Esophagus squamous epithelium (tissue), 5 donors: ENCODE data around the gene ZNF586. TPM values are rescaled to one million over a fixed set of nuclear protein-coding genes. Genes with fewer than 3 reads are reported as not detected.
"Not testable (repeated sequence)": the region's sequence is repeated elsewhere in the genome, so short reads cannot be mapped to it uniquely, and the experiment has no call there.

Experiments used
- DNase-seq: peaks from one replicate; lab custom pipeline; 2025; lab: John Stamatoyannopoulos, UW
- H3K27ac ChIP-seq, 4 donors: fragments of 200-600 bp; sonication (generic); one replicate each; pipeline ENCODE4 v1.5.1; 2016 to 2019; ENCODE audit warnings: mild to moderate bottlenecking in 1 of 4
- H3K27me3 ChIP-seq, 4 donors: fragments of 200-600 bp; sonication (generic); 1 replicate in 3 of 4; 2 replicates in 1 of 4; pipeline versions ENCODE4 v1.5.1 to v1.6.0; 2017 to 2021; ENCODE audit warnings: antibody characterized with exemption in 1 of 4
- H3K36me3 ChIP-seq, 3 donors: fragments of 200-600 bp; sonication (generic); one replicate each; pipeline ENCODE4 v1.5.1; 2016 to 2019
- H3K4me1 ChIP-seq, 3 donors: fragments of 200-600 bp; sonication (generic); one replicate each; pipeline ENCODE4 v1.5.1; 2017 to 2019
- H3K4me3 ChIP-seq, 4 donors: fragments of 200-600 bp; sonication (generic); 1 replicate in 3 of 4; 2 replicates in 1 of 4; pipeline ENCODE4 v1.5.1; 2016 to 2019; ENCODE audit warnings: mild to moderate bottlenecking in 2 of 4, moderate library complexity in 1 of 4
- H3K9me3 ChIP-seq, 3 donors: fragments of 200-600 bp; sonication (generic); one replicate each; pipeline ENCODE4 v1.5.1; 2016 to 2019
- POLR2A ChIP-seq, 4 donors: fragments of 450-650 bp; IDR thresholded peaks; one replicate each; pipeline ENCODE4 v1.6.1; 2017; ENCODE audit warnings: antibody characterized with exemption in 4 of 4, mild to moderate bottlenecking in 4 of 4, moderate library complexity in 3 of 4
- WGBS, 2 donors: methylation state at CpG; one replicate each; pipeline ENCODE4 v1.1.5; 2018; 5-methylcytosine and 5-hydroxymethylcytosine counted together
- intact Hi-C: fragments of 100-400 bp; cut with DNase I; formaldehyde crosslinking; loops from one replicate; pipeline ENCODE4 v1.15.0; 2022
- total RNA-seq, 4 donors: library from RNA; depleted of rRNA; stranded (reverse); fragments of >200 nt; gene quantifications; one replicate each; pipeline ENCODE4 v1.1.0, GENCODE V29; 2016
- TF ChIP-seq, protein P1 (sequence below), 6 experiments: fragments of 450-650 bp in 4 of 6; fragments of 200-600 bp in 2 of 6; sonication (generic) in 2 of 6; IDR thresholded peaks; one replicate each; pipeline ENCODE4 v1.5.1; 2016 to 2019; ENCODE audit warnings: antibody characterized with exemption in 6 of 6, mild to moderate bottlenecking in 4 of 6, moderate library complexity in 4 of 6
- donor health status: DM: yes; HTN: yes; CAD: no.

Gene ZNF586
- total RNA-seq, 4 donors from 2014 or later, result 8.1 to 30.5 (median 22.0) TPM

DNA sequence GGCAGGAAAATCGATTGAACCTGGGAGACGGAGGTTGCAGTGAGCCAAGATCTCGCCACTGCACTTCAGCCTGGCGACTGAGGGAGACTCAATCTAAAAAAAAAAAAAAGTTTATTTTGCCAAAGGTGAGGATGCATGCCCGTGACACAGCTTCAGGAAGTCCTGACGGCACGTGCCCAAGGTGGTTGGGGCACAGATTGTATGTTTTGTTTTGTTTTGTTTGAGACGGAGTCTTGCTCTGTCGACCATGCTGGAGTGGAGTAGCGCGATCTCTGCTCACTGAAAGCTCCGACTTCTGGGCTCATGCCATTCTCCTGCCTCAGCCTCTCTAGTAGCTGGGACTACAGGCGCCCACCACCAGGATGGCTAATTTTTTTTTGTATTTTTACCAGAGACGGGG, 48.5 kb downstream of the ZNF586 start:
- DNase-seq, result no peak
- H3K9me3 ChIP-seq, result no peaks in the 10 kb centered on the region
- WGBS, 2 donors, result 94 to 97% methylated on average over 14 of the region's 14 CpGs
- H3K36me3 ChIP-seq, result peaks cover 0 to 9% (median 0%) of the 10 kb centered on the region in 3 donors
- TF ChIP-seq, protein P1, sequence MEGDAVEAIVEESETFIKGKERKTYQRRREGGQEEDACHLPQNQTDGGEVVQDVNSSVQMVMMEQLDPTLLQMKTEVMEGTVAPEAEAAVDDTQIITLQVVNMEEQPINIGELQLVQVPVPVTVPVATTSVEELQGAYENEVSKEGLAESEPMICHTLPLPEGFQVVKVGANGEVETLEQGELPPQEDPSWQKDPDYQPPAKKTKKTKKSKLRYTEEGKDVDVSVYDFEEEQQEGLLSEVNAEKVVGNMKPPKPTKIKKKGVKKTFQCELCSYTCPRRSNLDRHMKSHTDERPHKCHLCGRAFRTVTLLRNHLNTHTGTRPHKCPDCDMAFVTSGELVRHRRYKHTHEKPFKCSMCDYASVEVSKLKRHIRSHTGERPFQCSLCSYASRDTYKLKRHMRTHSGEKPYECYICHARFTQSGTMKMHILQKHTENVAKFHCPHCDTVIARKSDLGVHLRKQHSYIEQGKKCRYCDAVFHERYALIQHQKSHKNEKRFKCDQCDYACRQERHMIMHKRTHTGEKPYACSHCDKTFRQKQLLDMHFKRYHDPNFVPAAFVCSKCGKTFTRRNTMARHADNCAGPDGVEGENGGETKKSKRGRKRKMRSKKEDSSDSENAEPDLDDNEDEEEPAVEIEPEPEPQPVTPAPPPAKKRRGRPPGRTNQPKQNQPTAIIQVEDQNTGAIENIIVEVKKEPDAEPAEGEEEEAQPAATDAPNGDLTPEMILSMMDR (IDR thresholded peaks at IDR 0.05), result no peak
- no peak for TF ChIP-seq POLR2A (IDR thresholded peaks at IDR 0.05)
- no peak overlapping the region for H3K4me3 ChIP-seq
- H3K27me3 ChIP-seq, result no peaks in the 10 kb centered on the region
- peaks cover 15 to 59% (median 24%) of the 10 kb centered on the region in 3 donors for H3K4me1 ChIP-seq
- no peak overlapping the region for H3K27ac ChIP-seq
- intact Hi-C loops, result no loop called here

DNA sequence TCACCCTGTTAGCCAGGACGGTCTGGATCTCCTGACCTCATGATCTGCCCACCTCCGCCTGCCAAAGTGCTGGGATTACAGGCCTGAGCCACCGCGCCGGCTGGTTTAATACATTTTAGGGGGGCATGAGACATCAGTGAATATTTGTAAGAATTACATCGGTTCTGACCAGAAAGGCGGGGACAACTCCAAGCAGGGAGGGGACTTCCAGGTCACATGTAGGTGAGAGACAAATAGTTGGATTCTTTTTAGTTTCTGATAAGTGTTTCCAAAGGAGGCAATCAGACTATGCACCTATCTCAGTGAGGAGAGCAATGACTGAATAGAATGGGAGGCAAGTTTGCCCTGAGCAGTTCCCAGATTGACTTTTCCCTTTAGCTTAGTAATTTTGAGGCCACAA, 48.9 kb downstream of the ZNF586 start:
- intact Hi-C loops, result no loop called here
- no peaks in the 10 kb centered on the region for H3K9me3 ChIP-seq
- TF ChIP-seq, protein P1 (IDR thresholded peaks at IDR 0.05), result no peak
- no peak for TF ChIP-seq POLR2A (IDR thresholded peaks at IDR 0.05)
- H3K27ac ChIP-seq, result no peak overlapping the region
- peaks cover 0 to 9% (median 0%) of the 10 kb centered on the region in 3 donors for H3K36me3 ChIP-seq
- no peaks in the 10 kb centered on the region for H3K27me3 ChIP-seq
- 88 to 93% methylated on average over 3 to 5 of the region's 7 CpGs for WGBS, 2 donors
- H3K4me3 ChIP-seq, result no peak overlapping the region
- peaks cover 15 to 59% (median 27%) of the 10 kb centered on the region in 3 donors for H3K4me1 ChIP-seq
- no peak for DNase-seq

DNA sequence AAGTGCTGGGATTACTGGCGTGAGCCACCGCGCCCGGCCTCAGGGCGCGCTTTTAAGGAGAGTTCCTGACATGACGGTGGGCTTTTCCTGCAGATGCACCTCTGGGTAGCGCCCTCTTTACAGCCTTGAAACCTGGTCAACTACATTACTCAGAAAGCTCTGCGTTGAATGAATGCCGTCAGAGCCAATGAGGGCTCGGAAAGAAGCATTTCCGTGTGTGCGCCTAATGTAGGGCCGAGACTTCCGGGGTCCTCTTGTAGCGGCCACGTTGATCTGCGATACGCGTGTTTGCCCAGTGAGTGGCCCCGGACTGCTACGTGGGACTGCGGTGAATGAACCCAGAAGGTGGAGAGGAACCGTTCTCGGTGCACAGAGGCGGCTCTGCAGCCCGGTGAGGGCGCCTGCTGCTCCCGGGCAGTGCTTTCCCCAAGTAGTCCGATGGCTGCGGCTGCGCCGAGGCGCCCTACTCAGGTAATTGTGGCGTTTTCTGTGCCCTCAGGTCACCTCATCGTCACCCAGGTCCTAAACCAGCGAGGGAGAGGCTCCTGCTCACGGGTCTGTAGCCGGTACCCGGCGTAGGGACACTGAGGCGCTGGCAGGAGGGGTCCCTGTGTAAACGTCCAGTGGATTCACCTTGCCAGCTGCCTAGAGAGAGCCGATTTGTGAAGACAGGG, 50.1 kb downstream of the ZNF586 start:
- peak; percentile 47 for DNase-seq
- peak overlapping the region; percentile 70 to 97 (median 86) for H3K4me3 ChIP-seq
- H3K36me3 ChIP-seq, result peaks cover 0 to 17% (median 0%) of the 10 kb centered on the region in 3 donors
- peak in 1 of 4 donors; percentile 54 for TF ChIP-seq POLR2A (IDR thresholded peaks at IDR 0.05)
- TF ChIP-seq, protein P1 (IDR thresholded peaks at IDR 0.05), result no peak
- H3K9me3 ChIP-seq, result no peaks in the 10 kb centered on the region
- intact Hi-C loops, result no loop called here
- H3K27me3 ChIP-seq, result no peaks in the 10 kb centered on the region
- peaks cover 9 to 58% (median 19%) of the 10 kb centered on the region in 3 donors for H3K4me1 ChIP-seq
- 2 to 3% methylated on average over 6 to 18 of the region's 44 CpGs for WGBS, 2 donors
- H3K27ac ChIP-seq, result peak overlapping the region; percentile 79 to 91 (median 88)

- H3K4me1 ChIP-seq, result peaks cover 5 to 50% (median 13%) of the 10 kb centered on the region in 3 donors
- TF ChIP-seq POLR2A (IDR thresholded peaks at IDR 0.05), result no peak
- TF ChIP-seq, protein P1 (IDR thresholded peaks at IDR 0.05), result no peak
- H3K9me3 ChIP-seq, result no peaks in the 10 kb centered on the region
- intact Hi-C loops, result no loop called here
- H3K36me3 ChIP-seq, result peaks cover 0 to 17% (median 0%) of the 10 kb centered on the region in 3 donors
- no peaks in the 10 kb centered on the region for H3K27me3 ChIP-seq
- no peak for DNase-seq
- peak overlapping the region; percentile 70 to 97 (median 86) for H3K4me3 ChIP-seq
- peak overlapping the region in 3 of 4 donors; percentile 79 to 91 (median 90) for H3K27ac ChIP-seq
- WGBS, 2 donors, result 61 to 75% methylated on average over 6 of the region's 6 CpGs
Measured at GRCh38 chr19:57820599-57820998, 51.1 kb downstream of the ZNF586 start.

DNA sequence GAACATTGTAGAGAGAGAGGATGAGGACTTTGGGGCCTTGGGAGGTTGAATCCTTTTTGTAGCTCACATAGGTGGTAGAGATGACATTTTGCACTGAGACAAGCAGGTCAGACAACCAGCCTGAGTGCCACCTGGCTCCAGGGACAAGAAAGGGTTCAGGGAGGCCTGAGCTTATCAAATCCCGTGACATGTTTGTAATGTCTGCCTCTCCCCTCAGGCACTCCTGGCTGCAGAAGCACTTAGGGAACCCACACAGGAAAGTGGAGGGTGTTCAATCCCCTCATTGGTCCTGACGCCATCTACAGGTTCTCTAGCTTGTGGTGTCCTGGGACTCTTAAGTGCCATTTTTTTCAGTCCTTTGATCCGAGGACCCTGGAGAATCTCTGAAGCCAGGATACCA, 51.6 kb downstream of the ZNF586 start:
- 60 to 67% methylated on average over 1 of the region's 3 CpGs for WGBS, 2 donors
- H3K27me3 ChIP-seq, H3K27ac ChIP-seq, intact Hi-C loops, H3K9me3 ChIP-seq, DNase-seq: not testable (repeated sequence)
- peak overlapping the region in 2 of 4 donors; percentile 75 to 97 for H3K4me3 ChIP-seq
- H3K4me1 ChIP-seq, result peaks cover 5 to 49% (median 13%) of the 10 kb centered on the region in 3 donors
- H3K36me3 ChIP-seq, result peaks cover 0 to 18% (median 0%) of the 10 kb centered on the region in 3 donors

DNA sequence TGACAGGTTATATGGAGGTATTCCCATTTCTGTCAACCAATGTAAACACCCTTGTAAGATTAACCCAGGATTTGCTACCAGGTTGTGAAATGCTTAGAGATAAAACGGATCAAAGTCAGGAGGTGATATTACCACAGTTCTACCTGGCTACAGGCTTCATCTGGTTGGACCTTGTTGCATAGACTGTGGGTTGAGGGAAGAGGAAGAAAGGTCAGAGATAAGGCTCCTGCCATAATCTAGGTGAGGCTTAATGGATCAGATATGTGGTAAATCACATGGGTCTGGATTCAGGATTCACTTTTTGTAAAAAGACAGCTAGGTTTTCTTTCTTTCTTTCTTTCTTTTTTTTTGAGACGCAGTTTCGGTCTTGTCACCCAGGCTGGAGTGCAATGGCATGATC, 52.0 kb downstream of the ZNF586 start:
- H3K36me3 ChIP-seq, result peaks cover 0 to 22% (median 0%) of the 10 kb centered on the region in 3 donors
- WGBS, 2 donors, result 96 to 97% methylated on average over 2 of the region's 3 CpGs
- H3K27ac ChIP-seq, H3K9me3 ChIP-seq, H3K27me3 ChIP-seq, H3K4me3 ChIP-seq, intact Hi-C loops, DNase-seq: not testable (repeated sequence)
- H3K4me1 ChIP-seq, result peaks cover 5 to 49% (median 13%) of the 10 kb centered on the region in 3 donors

- H3K4me1 ChIP-seq, result peaks cover 5 to 49% (median 13%) of the 10 kb centered on the region in 3 donors
- 54 to 55% methylated on average over 2 of the region's 2 CpGs for WGBS, 2 donors
- H3K27me3 ChIP-seq, result not testable (repeated sequence)
Measured at GRCh38 chr19:57823155-57823554, 53.7 kb downstream of the ZNF586 start.

DNA sequence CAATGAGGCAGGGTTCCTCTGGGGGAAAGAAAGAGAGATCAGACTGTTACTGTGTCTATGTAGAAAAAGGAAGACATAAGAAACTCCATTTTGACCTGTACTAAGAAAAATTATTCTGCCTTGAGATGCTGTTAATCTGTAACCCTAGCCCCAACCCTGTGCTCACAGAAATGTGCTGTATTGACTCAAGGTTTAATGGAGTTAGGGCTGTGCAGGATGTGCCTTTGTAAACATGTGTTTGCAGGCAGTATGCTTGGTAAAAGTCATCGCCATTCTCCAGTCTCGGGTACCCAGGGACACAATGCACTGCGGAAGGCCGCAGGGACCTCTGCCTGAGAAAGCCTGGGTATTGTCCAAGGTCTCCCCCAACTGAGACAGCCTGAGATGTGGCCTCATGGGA, 54.1 kb downstream of the ZNF586 start:
- intact Hi-C loops, H3K27me3 ChIP-seq, H3K9me3 ChIP-seq, DNase-seq, H3K4me3 ChIP-seq: not testable (repeated sequence)
- WGBS, 2 donors, result 60 to 76% methylated on average over 1 to 4 of the region's 4 CpGs
- Histone ChIP-seq H3K4me1 (peaks cover 5 to 47% (median 13%) of the 10 kb centered on the region in 3 donors), H3K36me3 (peaks cover 0 to 33% (median 0%) of the 10 kb centered on the region in 3 donors), H3K27ac (peak overlapping the region in 1 of 4 donors; percentile 5)

More at GRCh38 chr19:57823155-57823554, 53.7 kb downstream of the ZNF586 start:
- H3K9me3 ChIP-seq, DNase-seq, intact Hi-C loops, H3K4me3 ChIP-seq: not testable (repeated sequence)
- Histone ChIP-seq H3K27ac (peak overlapping the region in 1 of 4 donors; percentile 5), H3K36me3 (peaks cover 0 to 30% (median 0%) of the 10 kb centered on the region in 3 donors)
